K562 (cell line): Measurements from ENCODE around the gene TRAF1. TPM values are rescaled to one million over a fixed set of nuclear protein-coding genes. Genes with fewer than 3 reads are reported as not detected.

ENCODE experiments used
- CBX8 ChIP-seq: fragments of 200-600 bp; sonication (generic); IDR thresholded peaks from 2 replicates; pipeline ENCODE4 v1.6.1; 2012; ENCODE audit warnings: borderline replicate concordance, mixed run types, low read depth, mild to moderate bottlenecking, moderate library complexity, mixed read lengths, low read length, control low read depth, inconsistent platforms; ENCODE audit not compliant: poor library complexity, severe bottlenecking; ENCODE audit errors: extremely low read depth
- HES1 ChIP-seq: fragments of 450-650 bp; IDR thresholded peaks from 2 replicates; pipeline ENCODE4 v1.6.1; 2016; ENCODE audit warnings: low read depth, mild to moderate bottlenecking, moderate library complexity
- KLF16 ChIP-seq: IDR thresholded peaks from 2 replicates; pipeline ENCODE4 v1.6.1; 2016; ENCODE audit warnings: antibody characterized with exemption
- NFRKB ChIP-seq: fragments of 450-650 bp; IDR thresholded peaks from 2 replicates; pipeline ENCODE4 v1.6.1; 2016; ENCODE audit warnings: low read depth
- PCBP1 ChIP-seq: fragments of 200-400 bp; formaldehyde crosslinking; IDR thresholded peaks from 2 replicates; pipeline ENCODE4 v1.6.1; 2018; ENCODE audit warnings: mild to moderate bottlenecking, low read depth, low read length; ENCODE audit not compliant: poor library complexity, severe bottlenecking
- PYGO2 ChIP-seq: fragments of 450-650 bp; IDR thresholded peaks from 2 replicates; pipeline ENCODE4 v1.6.1; 2016; ENCODE audit warnings: mild to moderate bottlenecking, missing genetic modification characterization, moderate library complexity, missing compliant biosample characterization
- RBBP5 ChIP-seq: fragments of 200-600 bp; sonication (generic); IDR thresholded peaks from 2 replicates; pipeline ENCODE4 v1.6.1; 2012; ENCODE audit warnings: borderline replicate concordance, mild to moderate bottlenecking, low read length, control low read depth, inconsistent platforms; ENCODE audit not compliant: insufficient read depth, poor library complexity, severe bottlenecking
- YY1 ChIP-seq, 3 experiments: IDR thresholded peaks; 2 replicates each; pipeline ENCODE4 v1.6.1; 2011; ENCODE audit warnings: low read length in 2 of 3, mild to moderate bottlenecking in 2 of 3, moderate library complexity in 2 of 3, borderline replicate concordance in 1 of 3, control low read depth in 1 of 3, low read depth in 1 of 3; ENCODE audit not compliant: insufficient read depth in 3 of 3, insufficient replicate concordance in 2 of 3, control insufficient read depth in 1 of 3, insufficient read length in 1 of 3; ENCODE audit errors: extremely low read depth in 1 of 3
- ZFPM2 ChIP-seq: fragments of 250-450 bp; sonication (Bioruptor Pico); IDR thresholded peaks from 2 replicates; pipeline ENCODE4 v1.5.1; 2022; ENCODE audit warnings: mild to moderate bottlenecking
- polyA plus RNA-seq, 8 experiments: library from polyadenylated mRNA; depleted of rRNA in 4 of 8; stranded (reverse) in 5 of 8; unstranded in 3 of 8; fragments of >200 nt; fragmentation: Nextera tagmentation in 2 of 8; fragmentation: Illumina TruSeq in 1 of 8; extraction: Ambion mirVana in 2 of 8; extraction: Trizol in 1 of 8; gene quantifications; 2 replicates each; pipeline versions ENCODE4 v1.2.1 to v1.2.3, GENCODE V29; 2011 to 2014; ENCODE audit warnings: inconsistent platforms in 1 of 8, missing spikeins in 1 of 8
- total RNA-seq, 7 experiments: library from RNA; depleted of rRNA in 6 of 7; stranded (reverse); fragments of >200 nt in 6 of 7; fragmentation: Illumina TruSeq in 2 of 7; extraction: Trizol in 2 of 7; gene quantifications; 2 replicates each; pipeline versions ENCODE4 v1.2.1 to v1.2.3, GENCODE V29; 2011 to 2021; ENCODE audit warnings: low replicate concordance in 1 of 7
- TF ChIP-seq, protein P1 (sequence below): fragments of 450-650 bp; IDR thresholded peaks from 2 replicates; pipeline ENCODE4 v1.6.1; 2016; ENCODE audit warnings: mild to moderate bottlenecking
- TF ChIP-seq, protein P2 (sequence below): fragments of 150-350 bp; IDR thresholded peaks from 2 replicates; pipeline ENCODE4 v1.6.1; 2014; ENCODE audit warnings: low read depth, mild to moderate bottlenecking, low read length, borderline replicate concordance
- TF ChIP-seq, protein P3 (sequence below): sonication (generic); formaldehyde crosslinking; IDR thresholded peaks from 2 replicates; pipeline ENCODE4 v1.8.0; 2022; ENCODE audit warnings: missing genetic modification reagents, mild to moderate bottlenecking, borderline replicate concordance
- TF ChIP-seq, protein P4 (sequence below): fragments of 450-650 bp; formaldehyde crosslinking; IDR thresholded peaks from 2 replicates; pipeline ENCODE4 v1.4.0; 2022; ENCODE audit warnings: missing genetic modification characterization

TRAF1 gene
- total and polyA plus RNA-seq, 9 of the 15 experiments (the other 6 are each of a cell fraction or from before 2014, with no cell fraction given) = 0.01 to 1.1 (median 0.04) TPM; not detected in 2

- TF ChIP-seq HES1 = no peak
- TF ChIP-seq, protein P1, sequence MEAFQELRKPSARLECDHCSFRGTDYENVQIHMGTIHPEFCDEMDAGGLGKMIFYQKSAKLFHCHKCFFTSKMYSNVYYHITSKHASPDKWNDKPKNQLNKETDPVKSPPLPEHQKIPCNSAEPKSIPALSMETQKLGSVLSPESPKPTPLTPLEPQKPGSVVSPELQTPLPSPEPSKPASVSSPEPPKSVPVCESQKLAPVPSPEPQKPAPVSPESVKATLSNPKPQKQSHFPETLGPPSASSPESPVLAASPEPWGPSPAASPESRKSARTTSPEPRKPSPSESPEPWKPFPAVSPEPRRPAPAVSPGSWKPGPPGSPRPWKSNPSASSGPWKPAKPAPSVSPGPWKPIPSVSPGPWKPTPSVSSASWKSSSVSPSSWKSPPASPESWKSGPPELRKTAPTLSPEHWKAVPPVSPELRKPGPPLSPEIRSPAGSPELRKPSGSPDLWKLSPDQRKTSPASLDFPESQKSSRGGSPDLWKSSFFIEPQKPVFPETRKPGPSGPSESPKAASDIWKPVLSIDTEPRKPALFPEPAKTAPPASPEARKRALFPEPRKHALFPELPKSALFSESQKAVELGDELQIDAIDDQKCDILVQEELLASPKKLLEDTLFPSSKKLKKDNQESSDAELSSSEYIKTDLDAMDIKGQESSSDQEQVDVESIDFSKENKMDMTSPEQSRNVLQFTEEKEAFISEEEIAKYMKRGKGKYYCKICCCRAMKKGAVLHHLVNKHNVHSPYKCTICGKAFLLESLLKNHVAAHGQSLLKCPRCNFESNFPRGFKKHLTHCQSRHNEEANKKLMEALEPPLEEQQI = no peak
- TF ChIP-seq RBBP5 = peak; percentile 16
- TF ChIP-seq CBX8 = no peak
- no peak for TF ChIP-seq KLF16
- no peak for TF ChIP-seq PYGO2 (tag)
- TF ChIP-seq, protein P2, sequence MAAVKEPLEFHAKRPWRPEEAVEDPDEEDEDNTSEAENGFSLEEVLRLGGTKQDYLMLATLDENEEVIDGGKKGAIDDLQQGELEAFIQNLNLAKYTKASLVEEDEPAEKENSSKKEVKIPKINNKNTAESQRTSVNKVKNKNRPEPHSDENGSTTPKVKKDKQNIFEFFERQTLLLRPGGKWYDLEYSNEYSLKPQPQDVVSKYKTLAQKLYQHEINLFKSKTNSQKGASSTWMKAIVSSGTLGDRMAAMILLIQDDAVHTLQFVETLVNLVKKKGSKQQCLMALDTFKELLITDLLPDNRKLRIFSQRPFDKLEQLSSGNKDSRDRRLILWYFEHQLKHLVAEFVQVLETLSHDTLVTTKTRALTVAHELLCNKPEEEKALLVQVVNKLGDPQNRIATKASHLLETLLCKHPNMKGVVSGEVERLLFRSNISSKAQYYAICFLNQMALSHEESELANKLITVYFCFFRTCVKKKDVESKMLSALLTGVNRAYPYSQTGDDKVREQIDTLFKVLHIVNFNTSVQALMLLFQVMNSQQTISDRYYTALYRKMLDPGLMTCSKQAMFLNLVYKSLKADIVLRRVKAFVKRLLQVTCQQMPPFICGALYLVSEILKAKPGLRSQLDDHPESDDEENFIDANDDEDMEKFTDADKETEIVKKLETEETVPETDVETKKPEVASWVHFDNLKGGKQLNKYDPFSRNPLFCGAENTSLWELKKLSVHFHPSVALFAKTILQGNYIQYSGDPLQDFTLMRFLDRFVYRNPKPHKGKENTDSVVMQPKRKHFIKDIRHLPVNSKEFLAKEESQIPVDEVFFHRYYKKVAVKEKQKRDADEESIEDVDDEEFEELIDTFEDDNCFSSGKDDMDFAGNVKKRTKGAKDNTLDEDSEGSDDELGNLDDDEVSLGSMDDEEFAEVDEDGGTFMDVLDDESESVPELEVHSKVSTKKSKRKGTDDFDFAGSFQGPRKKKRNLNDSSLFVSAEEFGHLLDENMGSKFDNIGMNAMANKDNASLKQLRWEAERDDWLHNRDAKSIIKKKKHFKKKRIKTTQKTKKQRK = no peak
- TF ChIP-seq YY1 (IDR thresholded peaks at IDR 0.05; ENCODE audit: borderline replicate concordance in 1 of 3, control insufficient read depth in 1 of 3, extremely low read depth in 1 of 3, insufficient read depth in 3 of 3, insufficient read length in 1 of 3, insufficient replicate concordance in 2 of 3, low read depth in 1 of 3, low read length in 2 of 3) = no peak
- TF ChIP-seq, protein P3, sequence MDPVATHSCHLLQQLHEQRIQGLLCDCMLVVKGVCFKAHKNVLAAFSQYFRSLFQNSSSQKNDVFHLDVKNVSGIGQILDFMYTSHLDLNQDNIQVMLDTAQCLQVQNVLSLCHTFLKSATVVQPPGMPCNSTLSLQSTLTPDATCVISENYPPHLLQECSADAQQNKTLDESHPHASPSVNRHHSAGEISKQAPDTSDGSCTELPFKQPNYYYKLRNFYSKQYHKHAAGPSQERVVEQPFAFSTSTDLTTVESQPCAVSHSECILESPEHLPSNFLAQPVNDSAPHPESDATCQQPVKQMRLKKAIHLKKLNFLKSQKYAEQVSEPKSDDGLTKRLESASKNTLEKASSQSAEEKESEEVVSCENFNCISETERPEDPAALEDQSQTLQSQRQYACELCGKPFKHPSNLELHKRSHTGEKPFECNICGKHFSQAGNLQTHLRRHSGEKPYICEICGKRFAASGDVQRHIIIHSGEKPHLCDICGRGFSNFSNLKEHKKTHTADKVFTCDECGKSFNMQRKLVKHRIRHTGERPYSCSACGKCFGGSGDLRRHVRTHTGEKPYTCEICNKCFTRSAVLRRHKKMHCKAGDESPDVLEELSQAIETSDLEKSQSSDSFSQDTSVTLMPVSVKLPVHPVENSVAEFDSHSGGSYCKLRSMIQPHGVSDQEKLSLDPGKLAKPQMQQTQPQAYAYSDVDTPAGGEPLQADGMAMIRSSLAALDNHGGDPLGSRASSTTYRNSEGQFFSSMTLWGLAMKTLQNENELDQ = no peak
- no peak for TF ChIP-seq NFRKB
- no peak for TF ChIP-seq PCBP1
- TF ChIP-seq ZFPM2 (CRISPR knock-in tag) = 0 out of 2 replicates have a peak, but pooled peaks have one; percentile 1
- TF ChIP-seq, protein P4, sequence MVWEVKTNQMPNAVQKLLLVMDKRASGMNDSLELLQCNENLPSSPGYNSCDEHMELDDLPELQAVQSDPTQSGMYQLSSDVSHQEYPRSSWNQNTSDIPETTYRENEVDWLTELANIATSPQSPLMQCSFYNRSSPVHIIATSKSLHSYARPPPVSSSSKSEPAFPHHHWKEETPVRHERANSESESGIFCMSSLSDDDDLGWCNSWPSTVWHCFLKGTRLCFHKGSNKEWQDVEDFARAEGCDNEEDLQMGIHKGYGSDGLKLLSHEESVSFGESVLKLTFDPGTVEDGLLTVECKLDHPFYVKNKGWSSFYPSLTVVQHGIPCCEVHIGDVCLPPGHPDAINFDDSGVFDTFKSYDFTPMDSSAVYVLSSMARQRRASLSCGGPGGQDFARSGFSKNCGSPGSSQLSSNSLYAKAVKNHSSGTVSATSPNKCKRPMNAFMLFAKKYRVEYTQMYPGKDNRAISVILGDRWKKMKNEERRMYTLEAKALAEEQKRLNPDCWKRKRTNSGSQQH (CRISPR knock-in tag) = no peak
Observed at GRCh38 chr9:120892748-120893610, 33.6 kb downstream of the TRAF1 start (continued).
